ENCODE data around the gene FMNL1.

FMNL1 gene

GRCh38 chr17:45177563-45177962 is 44.1 kb upstream of the FMNL1 start:
- Histone ChIP-seq H3K9me3 (ENCODE audit: severe bottlenecking) (no peaks in the 10 kb centered on the region), H3K27me3 (ENCODE audit: insufficient read depth, low read depth, severe bottlenecking) (no peaks in the 10 kb centered on the region), H3K27ac (peak overlapping the region; percentile 9; the same call in 1 of the 2 replicates), H3K36me3 (no peaks in the 10 kb centered on the region), H3K4me3 (ENCODE audit: low read depth, low read length) (no peak overlapping the region)
- DNase-seq = no peak
- no peak for TF ChIP-seq CTCF (IDR thresholded peaks at IDR 0.05; ENCODE audit: low read depth, low read length)

GRCh38 chr17:45184144-45184543 is 37.5 kb upstream of the FMNL1 start:
- no peak for TF ChIP-seq CTCF (IDR thresholded peaks at IDR 0.05; ENCODE audit: low read depth, low read length)
- peak; percentile 30 for DNase-seq
- Histone ChIP-seq H3K9me3 (ENCODE audit: severe bottlenecking) (no peaks in the 10 kb centered on the region), H3K27me3 (ENCODE audit: insufficient read depth, low read depth, severe bottlenecking) (no peaks in the 10 kb centered on the region), H3K4me3 (ENCODE audit: low read depth, low read length) (no peak overlapping the region), H3K27ac (no peak overlapping the region), H3K36me3 (no peaks in the 10 kb centered on the region)

DNA sequence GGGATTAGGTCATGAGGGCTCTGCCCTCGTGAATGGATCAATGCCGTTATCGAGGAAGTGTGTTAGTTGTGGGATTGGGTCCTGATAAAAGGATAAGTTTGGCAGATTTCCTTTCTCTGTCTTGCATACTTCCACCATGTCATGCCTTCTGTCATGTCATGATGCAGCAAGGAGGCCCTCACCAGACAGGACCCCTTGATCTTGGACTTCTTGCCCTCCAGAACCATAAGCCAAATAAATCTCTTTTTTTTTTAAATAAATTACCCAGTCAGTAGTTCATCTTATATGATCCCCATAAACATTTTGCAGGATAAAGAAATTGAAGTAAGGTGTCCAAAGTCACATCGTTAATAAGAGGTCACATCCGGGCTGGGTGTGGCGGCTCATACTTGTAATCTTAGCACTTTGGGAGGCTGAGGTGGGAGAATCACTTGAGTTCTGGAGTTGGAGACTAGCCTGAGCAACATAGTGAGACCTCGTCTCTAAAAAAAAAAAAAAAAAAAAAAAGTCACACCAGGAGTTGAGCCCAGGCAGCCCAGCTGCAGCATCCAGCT is 34.8 kb upstream of the FMNL1 start:
- Histone ChIP-seq H3K36me3 (no peaks in the 10 kb centered on the region), H3K27ac (no peak overlapping the region), H3K9me3 (ENCODE audit: severe bottlenecking) (no peaks in the 10 kb centered on the region), H3K27me3 (ENCODE audit: insufficient read depth, low read depth, severe bottlenecking) (no peaks in the 10 kb centered on the region), H3K4me3 (ENCODE audit: low read depth, low read length) (no peak overlapping the region)
- no peak for DNase-seq
- TF ChIP-seq CTCF (IDR thresholded peaks at IDR 0.05; ENCODE audit: low read depth, low read length) = no peak

DNA sequence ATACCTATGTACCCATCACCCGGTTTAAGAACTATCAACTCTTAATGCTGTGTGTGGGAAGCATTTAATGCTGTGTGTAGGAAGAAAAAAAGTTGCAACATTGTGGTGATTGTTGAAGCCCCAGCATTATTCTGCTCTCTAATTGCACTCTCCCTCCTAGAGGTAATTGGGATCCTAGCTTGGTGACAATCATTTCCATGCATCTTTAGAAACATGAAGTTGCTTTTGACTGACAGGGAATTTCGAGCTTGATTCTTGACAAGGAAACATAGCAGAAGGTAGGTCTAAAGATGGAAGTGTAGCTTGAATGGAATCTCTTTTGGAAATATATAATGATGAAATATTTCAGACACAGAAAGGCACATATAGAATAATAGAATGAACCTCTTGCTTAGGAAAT is 32.7 kb upstream of the FMNL1 start:
- no peaks in the 10 kb centered on the region for H3K36me3 ChIP-seq
- H3K27me3 ChIP-seq (ENCODE audit: insufficient read depth, low read depth, severe bottlenecking) = no peaks in the 10 kb centered on the region
- no peak overlapping the region for H3K4me3 ChIP-seq (ENCODE audit: low read depth, low read length)
- DNase-seq = no peak
- no peak overlapping the region for H3K27ac ChIP-seq
- H3K9me3 ChIP-seq (ENCODE audit: severe bottlenecking) = no peaks in the 10 kb centered on the region
- no peak for TF ChIP-seq CTCF (IDR thresholded peaks at IDR 0.05; ENCODE audit: low read depth, low read length)

DNA sequence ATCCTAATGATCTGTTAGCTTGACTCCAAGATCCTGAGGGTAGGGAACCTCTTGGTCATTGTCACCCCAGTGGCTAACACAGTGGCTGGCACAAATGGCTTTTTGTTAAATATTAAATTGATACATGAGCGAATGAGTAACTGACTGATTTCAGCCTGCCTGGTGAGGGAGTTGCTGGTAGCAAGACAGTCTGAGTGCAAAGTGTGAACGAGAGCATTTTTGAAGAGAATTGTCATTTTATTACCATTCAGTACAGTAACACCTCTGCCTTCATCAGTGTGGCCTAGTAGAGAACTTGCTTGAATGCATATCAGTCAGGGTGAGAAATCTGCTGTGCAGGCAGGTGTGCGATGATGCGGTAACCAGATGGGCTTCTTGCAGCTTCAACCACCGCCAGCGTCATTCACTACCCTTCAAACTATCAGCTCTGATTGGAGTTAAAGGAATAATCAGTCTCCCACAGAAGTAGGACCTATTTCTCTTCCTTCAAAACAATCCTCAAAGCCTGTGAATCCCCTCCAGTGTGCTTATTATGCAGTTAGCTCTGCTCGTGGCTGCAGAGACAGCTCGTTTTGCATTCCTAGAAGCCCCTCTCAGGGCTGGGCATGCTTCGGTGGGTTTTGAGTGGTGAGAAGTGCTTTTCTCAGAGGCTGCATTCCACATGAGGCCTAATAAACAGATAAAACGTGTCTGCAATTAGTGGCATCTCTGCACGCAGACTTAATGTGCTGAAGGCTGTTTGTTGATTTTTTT is 31.0 kb upstream of the FMNL1 start:
- Histone ChIP-seq H3K9me3 (ENCODE audit: severe bottlenecking) (peaks cover 4% of the 10 kb centered on the region), H3K4me3 (ENCODE audit: low read depth, low read length) (no peak overlapping the region), H3K27ac (no peak overlapping the region), H3K27me3 (ENCODE audit: insufficient read depth, low read depth, severe bottlenecking) (no peaks in the 10 kb centered on the region), H3K36me3 (no peaks in the 10 kb centered on the region)
- no peak for DNase-seq
- TF ChIP-seq CTCF (IDR thresholded peaks at IDR 0.05; ENCODE audit: low read depth, low read length) = no peak
